Activated CD4-positive, alpha-beta T cell treated with anti-CD3 and anti-CD28 coated beads for 48 hours (primary cell): ENCODE data around the gene TEX10.
"Not testable (repeated sequence)": the region's sequence is repeated elsewhere in the genome, so short reads cannot be mapped to it uniquely, and the experiment has no call there.

ENCODE experiments used
- DNase-seq: peaks from one replicate; pipeline ENCODE4 v3.0.0-alpha.2; 2020

The TEX10 gene

GRCh38 chr9:100352727-100353505 lies at the start of gene TEX10:
TSS of gene TEX10 (minus strand) at chr9:100352942. CDS start at chr9:100349363, 3,579 bp downstream.
- peak; percentile 93 for DNase-seq

- no peak for DNase-seq
These were observed 48.3 kb upstream of the TEX10 start for GRCh38 chr9:100401042-100401441.

DNA sequence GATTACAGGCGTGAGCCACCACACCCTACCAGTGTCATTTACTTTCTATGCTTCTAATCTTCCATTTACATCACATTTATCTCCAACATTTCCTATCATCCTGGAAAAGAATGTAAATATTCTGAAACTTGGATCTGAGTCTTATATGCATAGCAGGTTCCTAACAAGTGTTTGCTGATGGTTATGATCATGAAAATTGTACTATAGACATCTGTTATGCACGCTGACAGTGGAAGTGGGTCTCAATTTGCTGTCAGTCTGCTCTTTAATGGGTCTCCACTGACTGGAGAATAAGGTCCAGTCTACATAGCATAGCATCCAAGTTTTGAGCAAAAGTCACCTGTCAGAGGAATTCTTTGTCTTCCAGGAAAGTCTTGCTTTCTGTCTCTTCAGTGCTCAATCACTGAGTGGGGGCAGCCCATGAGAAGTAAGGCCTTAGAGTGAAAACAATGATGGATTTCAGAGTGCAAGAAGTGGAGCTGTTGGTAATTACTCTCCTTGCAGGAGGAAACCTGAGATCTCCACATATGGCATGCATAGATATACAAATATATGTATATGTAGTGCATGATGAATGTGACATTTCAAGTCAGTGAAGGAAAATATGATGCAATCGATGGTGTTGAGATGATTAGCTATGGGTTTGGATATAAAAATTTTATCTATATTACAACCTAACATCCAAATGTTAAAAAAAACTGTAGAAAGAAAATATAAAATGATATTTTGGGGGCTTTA lies 45.0 kb upstream of the TEX10 start:
- DNase-seq, result no peak

GRCh38 chr9:100396769-100397168 lies 44.0 kb upstream of the TEX10 start:
- no peak for DNase-seq

DNA sequence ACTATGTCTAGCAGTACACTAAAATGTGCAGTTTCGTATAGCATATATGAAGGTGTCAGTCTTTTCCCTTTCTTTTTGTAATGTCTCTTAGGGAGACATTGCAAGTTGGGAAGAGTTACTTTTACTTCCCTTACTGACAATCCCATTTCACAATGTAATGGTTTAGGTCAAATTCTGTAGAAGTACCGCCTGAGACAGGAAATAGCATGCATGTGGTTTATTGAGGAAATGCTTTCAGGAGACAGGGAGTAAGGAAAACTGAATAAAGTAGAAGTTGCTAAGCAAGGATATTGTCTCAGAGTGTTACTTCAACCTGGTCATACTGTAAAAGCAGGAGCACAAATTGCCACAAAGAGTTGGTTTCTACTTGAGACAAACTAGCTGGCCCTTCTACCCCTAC lies 42.1 kb upstream of the TEX10 start:
- DNase-seq, result no peak

GRCh38 chr9:100394032-100394695 lies 41.4 kb upstream of the TEX10 start:
- DNase-seq, result no peak

GRCh38 chr9:100392989-100393388 lies 40.2 kb upstream of the TEX10 start:
- DNase-seq, result not testable (repeated sequence)

DNA sequence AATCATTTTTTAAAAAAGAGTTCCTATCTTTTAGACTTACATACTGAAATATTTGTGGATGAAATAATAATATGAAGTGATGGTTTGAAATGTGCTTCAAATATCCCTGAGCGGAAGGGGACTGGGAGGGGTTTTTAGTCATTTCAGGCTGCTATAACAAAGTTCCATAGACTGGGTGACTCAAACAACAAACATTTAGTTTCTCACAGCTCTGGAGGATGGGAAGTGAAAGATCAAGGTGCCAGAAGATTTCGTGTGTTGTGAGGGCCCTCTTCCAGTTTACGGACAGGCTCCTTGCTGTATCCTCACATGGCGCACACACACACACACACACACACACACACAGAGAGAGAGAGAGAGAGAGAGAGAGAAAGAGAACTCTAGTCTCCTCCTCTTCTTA lies 27.1 kb upstream of the TEX10 start:
- no peak for DNase-seq

GRCh38 chr9:100377015-100377414 lies 24.3 kb upstream of the TEX10 start:
- no peak for DNase-seq

GRCh38 chr9:100375658-100376057 lies 22.9 kb upstream of the TEX10 start:
- DNase-seq, result no peak

DNA sequence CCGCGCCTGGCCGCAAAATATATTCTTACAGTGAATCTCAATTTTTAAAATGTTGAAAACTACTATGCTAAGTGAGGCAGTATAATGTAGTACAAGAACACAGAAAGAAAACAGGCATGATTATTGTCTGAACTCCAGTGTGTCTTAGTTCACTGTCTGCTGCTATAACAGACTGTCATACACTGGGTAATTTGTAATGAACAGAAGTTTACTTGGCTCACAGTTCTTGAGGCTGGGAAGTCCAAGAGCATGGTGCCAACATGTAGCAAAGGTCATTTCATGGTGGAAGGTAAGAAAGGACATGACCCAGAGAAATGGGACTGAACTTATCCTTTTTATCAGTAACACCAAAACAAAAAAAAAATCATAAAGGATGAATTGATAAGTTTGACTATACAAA lies 19.9 kb upstream of the TEX10 start:
- DNase-seq, result no peak

GRCh38 chr9:100370064-100370723 lies 17.5 kb upstream of the TEX10 start:
- no peak for DNase-seq

DNA sequence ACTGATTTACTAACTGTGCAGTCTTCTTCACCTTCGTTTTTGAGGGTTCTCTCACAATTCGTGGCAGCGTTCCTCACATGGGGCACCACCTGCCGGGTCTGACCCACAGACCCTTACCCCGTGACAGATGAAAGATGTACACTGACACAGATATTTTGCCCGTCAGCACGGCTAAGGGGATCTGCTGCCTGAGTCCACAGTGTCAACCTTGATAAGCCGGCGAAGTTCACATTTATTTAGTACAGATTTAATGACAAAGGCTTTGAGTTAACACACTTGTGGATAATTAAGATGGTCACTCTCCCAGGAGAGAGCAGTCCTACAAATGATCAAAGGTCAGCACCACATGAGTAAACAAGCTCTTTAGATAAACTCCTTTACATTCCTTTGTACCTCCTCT lies 15.9 kb upstream of the TEX10 start:
- no peak for DNase-seq

DNA sequence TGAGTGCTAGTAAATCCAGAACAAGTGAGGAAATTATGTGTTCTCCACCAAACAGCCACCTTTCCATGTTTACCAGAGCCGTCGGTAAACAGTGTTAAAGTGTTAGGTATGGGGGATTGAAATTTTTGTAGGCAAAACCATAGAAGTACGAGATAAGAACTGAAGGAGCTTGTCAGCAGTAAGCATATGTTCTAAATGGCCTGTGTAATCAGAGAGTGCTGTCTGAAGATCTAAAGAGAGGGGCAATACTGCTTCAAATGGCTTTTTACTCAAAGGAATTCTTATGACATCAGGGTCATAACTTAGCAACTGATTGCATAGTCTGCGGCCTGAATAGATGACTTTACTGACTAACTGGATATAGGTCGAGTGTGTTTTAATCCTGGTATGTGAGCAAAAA lies 13.4 kb upstream of the TEX10 start:
- no peak for DNase-seq

DNA sequence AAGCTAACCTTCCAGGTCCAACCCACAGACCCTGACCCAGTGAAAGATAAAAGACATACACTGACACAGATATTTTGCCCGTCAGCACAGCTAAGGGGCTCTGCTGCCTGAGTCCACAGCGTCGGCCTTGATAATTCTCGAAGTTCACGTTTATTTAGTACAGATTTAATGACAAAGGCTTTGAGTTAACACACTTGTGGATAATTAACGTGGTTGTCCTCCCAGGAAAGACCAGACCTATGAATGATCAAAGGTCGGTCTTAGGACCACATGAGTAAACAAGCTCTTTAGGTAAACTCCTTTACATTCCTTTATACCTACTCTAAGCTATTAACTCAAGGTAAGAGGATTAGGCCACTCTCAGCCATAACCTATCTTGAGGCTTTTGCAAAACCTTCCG lies 11.3 kb upstream of the TEX10 start:
- no peak for DNase-seq

DNA sequence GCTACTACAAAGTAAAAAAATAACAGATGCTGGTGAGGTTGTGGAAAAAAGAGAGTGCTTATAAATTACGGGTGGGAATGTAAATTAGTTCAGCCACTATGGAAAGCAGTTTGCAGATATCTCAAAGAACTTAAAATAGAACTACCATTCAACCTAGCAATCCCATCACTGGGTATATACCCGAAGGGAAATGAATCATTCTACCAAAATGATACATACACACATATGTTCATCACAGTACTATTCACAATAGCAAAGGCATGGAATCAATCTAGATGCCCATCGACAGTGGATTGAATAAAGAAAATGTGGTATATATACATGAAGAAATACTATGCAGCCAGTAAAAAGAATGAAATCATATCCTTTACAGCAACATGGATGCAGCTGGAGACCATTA lies 6.3 kb upstream of the TEX10 start:
- no peak for DNase-seq

DNA sequence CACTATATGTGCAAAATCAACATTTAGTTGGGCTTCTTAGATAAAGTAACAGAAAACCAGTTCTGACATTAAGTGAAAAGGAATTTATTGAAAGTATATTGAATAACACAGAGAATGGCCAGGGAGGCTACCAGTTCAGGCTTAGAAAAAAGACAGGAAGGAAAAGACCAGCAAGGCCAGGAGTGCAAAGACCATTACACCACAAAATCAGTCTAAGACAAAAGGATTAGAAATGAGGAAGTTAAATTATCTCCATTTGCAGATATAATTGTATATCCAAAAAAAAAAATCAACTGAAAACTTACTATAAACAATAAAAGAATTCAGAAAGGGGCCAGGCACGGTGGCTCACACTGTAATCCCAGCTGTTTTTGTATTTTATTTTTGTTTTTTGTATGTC lies 4.8 kb upstream of the TEX10 start:
- no peak for DNase-seq

- DNase-seq, result no peak
These were observed 2.8 kb upstream of the TEX10 start for GRCh38 chr9:100355561-100355960.

GRCh38 chr9:100354121-100354800 lies 1.5 kb upstream of the TEX10 start:
- no peak for DNase-seq

DNA sequence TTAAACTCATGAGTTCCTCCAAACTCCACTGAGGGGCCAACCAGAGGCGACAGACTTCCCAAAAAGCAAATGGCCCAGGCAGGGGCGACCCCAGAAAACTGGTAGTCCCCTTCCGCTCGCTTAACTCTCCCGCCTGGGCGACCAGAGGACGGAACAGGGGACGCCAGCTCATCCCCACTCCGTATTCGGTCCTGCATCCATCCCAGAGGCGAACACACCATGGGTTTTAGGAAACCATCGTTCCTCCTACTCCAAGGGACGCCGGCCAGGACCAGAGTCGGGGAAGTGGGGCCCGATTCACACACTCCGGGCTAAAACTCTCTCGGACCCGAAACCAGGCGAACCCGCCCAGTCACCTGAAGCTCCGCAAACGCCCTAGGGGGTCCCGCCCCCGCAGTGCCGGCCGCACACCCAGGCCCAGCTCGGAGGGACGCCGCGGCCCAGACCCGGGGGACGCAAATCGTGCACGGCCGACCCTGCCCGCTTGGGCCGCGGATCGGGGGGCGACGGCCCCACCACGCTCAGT lies 478 bp downstream of the TEX10 start:
- peak; percentile 40 for DNase-seq

DNA sequence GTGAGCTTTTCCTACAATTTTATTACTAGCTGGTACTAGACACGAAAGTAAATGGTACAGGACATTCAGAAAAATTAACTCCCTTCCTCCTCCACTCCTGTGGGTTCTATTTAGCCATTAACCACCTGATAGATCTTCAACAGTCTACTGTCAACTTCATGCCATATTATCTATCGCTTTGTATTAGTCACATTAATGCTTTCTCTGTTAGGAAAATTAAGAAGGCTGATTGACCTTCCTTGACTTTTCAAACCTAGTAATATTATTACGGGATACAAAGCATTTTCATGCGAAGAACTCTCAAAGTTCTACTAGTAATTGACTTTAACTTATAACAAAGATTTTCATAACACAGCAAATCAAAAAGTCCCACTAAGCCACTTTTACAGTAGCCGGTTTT lies 1.2 kb downstream of the TEX10 start:
- DNase-seq, result no peak

DNA sequence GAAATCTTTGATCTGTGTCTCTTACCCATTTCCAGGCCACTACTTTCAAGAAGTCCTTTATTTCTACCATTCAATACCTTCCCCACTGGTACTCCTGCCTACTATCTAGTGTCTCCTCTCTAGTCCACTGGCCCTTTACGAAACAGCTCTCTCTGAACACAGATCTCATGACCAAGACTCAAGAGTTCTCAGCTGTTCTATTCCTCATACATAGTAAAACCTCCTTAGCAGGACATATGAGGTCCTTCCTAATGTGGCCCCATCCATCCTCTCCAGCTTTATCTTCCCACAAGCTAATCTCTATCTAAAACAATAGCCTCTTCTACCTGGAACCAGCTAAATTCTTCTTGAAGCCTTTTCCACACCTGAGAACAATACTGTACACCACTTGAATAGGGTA lies 2.6 kb downstream of the TEX10 start:
- DNase-seq, result no peak

DNA sequence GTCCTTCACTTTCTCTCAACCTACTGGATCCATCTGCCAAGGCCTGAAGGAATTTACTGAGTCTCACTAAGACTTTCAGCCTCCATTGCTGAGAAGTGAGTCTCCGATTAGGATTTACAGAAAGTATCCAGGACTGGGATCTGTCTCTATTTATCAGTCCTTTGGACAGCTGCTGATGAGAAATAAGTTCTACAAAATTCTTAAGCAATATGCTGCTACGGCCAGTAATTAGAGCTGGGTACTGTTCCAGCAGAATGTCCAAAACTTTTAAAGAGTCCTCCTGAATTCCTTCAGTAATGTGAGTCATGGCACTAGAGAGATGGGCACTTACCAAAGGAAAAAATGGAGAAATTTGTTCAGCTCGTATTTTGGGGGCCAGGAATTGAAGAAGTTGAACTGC lies 5.9 kb downstream of the TEX10 start:
- DNase-seq, result no peak
